ENCODE results near the gene IDH1.

DNA sequence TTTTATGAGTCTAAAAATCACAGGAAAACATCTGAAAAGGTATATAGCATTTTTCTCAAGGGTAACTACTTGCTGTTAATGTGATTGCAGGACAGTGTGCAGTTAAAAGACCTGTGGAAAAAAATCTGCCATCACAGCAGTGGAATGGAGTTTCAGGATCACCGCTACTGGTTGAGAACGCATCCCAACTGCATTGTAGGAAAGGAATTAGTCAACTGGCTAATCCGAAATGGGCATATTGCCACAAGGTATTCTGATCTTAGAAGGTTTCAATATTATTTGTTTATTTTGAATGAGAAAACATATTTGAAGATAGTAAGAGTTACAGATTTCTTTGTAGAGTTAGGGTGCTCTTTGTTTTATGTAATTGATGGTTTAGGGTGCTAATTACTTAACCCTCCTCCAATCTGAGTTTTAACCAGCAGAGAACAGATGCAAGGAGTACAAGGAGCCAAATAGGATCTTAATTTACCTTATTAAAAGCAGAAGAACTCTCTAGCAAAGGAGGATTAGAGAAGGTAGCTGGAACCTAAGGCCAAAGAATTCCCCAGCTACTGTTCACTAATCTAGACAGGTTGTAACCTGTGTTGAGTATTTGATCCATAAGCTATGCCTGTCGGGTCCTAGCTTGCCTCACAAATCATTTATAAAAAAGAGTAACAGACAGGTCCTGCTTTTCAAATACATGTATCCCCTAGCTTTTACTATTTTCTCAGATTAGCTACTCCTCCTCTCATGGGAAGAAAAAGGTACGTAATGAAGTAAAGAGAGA lies 46.2 kb upstream of the IDH1 start:
- TF ChIP-seq, protein P1, sequence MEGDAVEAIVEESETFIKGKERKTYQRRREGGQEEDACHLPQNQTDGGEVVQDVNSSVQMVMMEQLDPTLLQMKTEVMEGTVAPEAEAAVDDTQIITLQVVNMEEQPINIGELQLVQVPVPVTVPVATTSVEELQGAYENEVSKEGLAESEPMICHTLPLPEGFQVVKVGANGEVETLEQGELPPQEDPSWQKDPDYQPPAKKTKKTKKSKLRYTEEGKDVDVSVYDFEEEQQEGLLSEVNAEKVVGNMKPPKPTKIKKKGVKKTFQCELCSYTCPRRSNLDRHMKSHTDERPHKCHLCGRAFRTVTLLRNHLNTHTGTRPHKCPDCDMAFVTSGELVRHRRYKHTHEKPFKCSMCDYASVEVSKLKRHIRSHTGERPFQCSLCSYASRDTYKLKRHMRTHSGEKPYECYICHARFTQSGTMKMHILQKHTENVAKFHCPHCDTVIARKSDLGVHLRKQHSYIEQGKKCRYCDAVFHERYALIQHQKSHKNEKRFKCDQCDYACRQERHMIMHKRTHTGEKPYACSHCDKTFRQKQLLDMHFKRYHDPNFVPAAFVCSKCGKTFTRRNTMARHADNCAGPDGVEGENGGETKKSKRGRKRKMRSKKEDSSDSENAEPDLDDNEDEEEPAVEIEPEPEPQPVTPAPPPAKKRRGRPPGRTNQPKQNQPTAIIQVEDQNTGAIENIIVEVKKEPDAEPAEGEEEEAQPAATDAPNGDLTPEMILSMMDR (IDR thresholded peaks at IDR 0.05), result no peak
- TF ChIP-seq POLR2A (IDR thresholded peaks at IDR 0.05), result no peak
- no peak for TF ChIP-seq EP300 (IDR thresholded peaks at IDR 0.05)

Data from ovary (tissue), 3 donors.